ENCODE measurements around the gene GRID2.

Gene GRID2

DNA sequence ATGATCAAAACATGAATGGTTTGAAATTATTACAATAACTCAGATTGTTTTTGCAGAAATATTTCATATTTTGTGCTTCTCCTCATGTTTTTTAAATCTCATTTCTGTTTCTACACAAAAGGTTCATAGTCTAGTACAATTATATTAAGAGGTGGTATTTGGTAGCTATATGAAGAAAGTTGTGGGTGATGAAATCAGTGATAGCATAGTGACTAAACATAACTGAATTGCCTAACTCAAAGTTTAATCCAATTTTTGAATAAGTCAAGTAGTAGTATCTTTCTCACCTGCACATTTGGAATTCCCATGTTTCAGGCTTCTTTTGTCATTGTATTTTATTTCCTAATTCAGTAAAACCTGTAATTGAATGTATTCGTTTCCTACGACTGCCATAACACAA, 648.7 kb downstream of the GRID2 start:
- Histone ChIP-seq H3K27me3 (no peaks in the 10 kb centered on the region), H3K4me1 (no peaks in the 10 kb centered on the region), H3K4me3 (ENCODE audit: low read depth, low read length) (no peak overlapping the region), H3K36me3 (no peaks in the 10 kb centered on the region), H3K9me3 (no peaks in the 10 kb centered on the region)
- DNase-seq, result no peak
- TF ChIP-seq, protein P1, sequence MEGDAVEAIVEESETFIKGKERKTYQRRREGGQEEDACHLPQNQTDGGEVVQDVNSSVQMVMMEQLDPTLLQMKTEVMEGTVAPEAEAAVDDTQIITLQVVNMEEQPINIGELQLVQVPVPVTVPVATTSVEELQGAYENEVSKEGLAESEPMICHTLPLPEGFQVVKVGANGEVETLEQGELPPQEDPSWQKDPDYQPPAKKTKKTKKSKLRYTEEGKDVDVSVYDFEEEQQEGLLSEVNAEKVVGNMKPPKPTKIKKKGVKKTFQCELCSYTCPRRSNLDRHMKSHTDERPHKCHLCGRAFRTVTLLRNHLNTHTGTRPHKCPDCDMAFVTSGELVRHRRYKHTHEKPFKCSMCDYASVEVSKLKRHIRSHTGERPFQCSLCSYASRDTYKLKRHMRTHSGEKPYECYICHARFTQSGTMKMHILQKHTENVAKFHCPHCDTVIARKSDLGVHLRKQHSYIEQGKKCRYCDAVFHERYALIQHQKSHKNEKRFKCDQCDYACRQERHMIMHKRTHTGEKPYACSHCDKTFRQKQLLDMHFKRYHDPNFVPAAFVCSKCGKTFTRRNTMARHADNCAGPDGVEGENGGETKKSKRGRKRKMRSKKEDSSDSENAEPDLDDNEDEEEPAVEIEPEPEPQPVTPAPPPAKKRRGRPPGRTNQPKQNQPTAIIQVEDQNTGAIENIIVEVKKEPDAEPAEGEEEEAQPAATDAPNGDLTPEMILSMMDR (IDR thresholded peaks at IDR 0.05; ENCODE audit: low read depth, low read length), result no peak

DNA sequence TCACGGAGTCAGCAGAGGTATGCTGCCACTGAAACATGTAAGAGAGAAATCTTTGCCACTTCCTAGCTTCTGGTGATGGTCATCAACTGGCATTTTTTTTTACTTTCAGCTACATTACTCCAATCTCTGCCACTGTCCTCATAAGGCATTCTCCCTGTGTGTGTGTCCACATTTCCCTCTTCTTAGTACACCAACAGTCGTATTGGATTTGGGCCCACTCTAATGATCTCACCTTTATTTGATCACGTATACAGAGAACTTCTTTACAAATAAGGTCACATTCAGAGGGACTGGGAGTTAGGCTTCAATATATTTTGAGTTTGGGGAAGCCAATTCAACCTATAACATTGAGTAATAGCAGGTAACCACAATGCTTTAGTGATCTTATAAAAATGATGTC, 649.1 kb downstream of the GRID2 start:
- DNase-seq, result no peak
- TF ChIP-seq, protein P1 (IDR thresholded peaks at IDR 0.05; ENCODE audit: low read depth, low read length), result no peak
- Histone ChIP-seq H3K27me3 (no peaks in the 10 kb centered on the region), H3K4me1 (no peaks in the 10 kb centered on the region), H3K36me3 (no peaks in the 10 kb centered on the region), H3K9me3 (no peaks in the 10 kb centered on the region), H3K4me3 (ENCODE audit: low read depth, low read length) (no peak overlapping the region)

DNA sequence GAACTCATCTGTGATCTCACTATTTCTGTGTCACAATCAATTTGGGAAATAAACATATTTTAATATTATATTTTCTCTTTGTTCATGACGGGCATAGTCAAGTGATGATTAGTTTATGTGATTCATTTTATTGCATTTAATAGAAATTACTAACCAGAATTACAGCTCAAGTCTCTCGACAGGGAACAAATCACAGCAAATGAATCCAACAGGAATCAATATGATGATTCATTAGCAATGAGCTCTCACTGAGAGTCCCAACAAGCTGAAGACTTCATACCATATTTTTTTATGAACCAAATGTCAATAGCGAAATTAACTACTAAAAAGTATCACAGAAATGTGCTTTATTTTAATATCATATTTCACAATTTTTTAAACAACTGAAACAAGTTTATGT, 649.7 kb downstream of the GRID2 start:
- TF ChIP-seq, protein P1 (IDR thresholded peaks at IDR 0.05; ENCODE audit: low read depth, low read length), result no peak
- H3K4me3 ChIP-seq (ENCODE audit: low read depth, low read length), result no peak overlapping the region

DNA sequence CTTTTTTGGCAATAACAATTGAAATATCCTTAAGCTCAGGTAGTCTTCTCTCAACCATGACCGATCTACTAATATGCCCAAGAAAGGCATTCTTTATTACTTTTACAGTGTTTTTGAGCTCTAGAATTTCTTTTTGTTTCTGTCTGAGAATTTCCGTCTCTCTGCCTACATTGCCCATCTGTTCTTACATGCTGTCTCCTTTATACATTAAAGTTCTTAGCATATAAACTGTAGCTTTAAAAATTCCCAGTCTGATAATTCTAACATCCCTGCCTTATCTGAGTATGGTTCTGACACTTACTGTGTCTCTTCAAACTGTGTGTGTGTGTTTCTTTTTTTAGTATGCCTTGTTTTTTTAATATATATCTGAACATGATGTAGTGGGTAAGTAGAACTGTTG, 658.1 kb downstream of the GRID2 start:
- TF ChIP-seq, protein P1 (IDR thresholded peaks at IDR 0.05; ENCODE audit: low read depth, low read length), result no peak
- H3K36me3 ChIP-seq, result no peaks in the 10 kb centered on the region
- H3K4me1 ChIP-seq, result no peaks in the 10 kb centered on the region
- H3K9me3 ChIP-seq, result no peaks in the 10 kb centered on the region
- no peak for DNase-seq
- H3K27me3 ChIP-seq, result no peaks in the 10 kb centered on the region
- H3K4me3 ChIP-seq (ENCODE audit: low read depth, low read length), result no peak overlapping the region

More for the DNA sequence above, 649.7 kb downstream of the GRID2 start:
- DNase-seq, result no peak
- Histone ChIP-seq H3K27me3 (no peaks in the 10 kb centered on the region), H3K4me1 (no peaks in the 10 kb centered on the region), H3K36me3 (no peaks in the 10 kb centered on the region), H3K9me3 (no peaks in the 10 kb centered on the region)

DNA sequence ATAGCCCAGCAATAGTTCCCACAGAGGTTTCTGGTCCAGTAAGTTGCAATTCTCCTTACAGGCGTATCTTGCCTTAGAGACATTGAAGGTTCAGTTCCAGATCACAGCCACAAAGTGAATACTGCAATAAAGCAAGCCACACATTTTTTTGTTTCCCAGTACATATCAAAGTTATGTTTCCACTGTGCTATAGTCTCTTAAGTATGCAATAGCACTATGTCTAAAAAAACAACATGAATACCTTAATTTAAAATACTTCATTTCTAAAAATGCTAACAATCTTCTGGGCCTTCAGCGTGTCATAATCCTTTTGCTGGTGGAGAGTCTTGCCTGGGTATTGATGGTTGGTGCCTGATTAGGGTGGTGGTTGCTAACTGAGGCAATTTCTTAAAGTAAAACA, 659.1 kb downstream of the GRID2 start:
- Histone ChIP-seq H3K9me3 (no peaks in the 10 kb centered on the region), H3K36me3 (no peaks in the 10 kb centered on the region), H3K4me1 (no peaks in the 10 kb centered on the region), H3K4me3 (ENCODE audit: low read depth, low read length) (no peak overlapping the region), H3K27me3 (no peaks in the 10 kb centered on the region)
- DNase-seq, result no peak
- TF ChIP-seq, protein P1 (IDR thresholded peaks at IDR 0.05; ENCODE audit: low read depth, low read length), result no peak

DNA sequence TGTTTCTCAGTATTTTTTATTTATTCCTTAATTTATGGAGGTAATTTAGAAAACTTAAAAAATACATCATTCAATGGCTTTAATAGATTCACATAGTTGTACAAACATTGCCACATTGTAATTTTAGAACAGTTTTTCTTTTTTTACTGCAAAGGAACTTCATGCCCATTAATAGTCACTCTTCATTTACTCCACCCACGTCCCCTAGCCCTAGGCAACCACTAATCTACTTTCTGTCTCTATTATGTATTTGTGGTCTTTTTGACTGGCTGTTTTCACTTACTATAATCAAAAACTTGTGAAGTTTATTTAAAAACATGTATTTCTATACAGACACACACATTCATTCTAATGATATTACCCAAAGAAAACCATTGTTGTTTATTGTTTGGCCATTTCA, 664.8 kb downstream of the GRID2 start:
- no peaks in the 10 kb centered on the region for H3K36me3 ChIP-seq
- H3K27me3 ChIP-seq, result no peaks in the 10 kb centered on the region
- TF ChIP-seq, protein P1 (IDR thresholded peaks at IDR 0.05; ENCODE audit: low read depth, low read length), result no peak
- no peaks in the 10 kb centered on the region for H3K9me3 ChIP-seq
- DNase-seq, result no peak
- no peaks in the 10 kb centered on the region for H3K4me1 ChIP-seq
- H3K4me3 ChIP-seq (ENCODE audit: low read depth, low read length), result no peak overlapping the region
